GM18526 (cell line): ENCODE measurements around the gene SCCPDH.

Source experiments
- POLR2A ChIP-seq: IDR thresholded peaks from 3 replicates; pipeline ENCODE4 v1.6.1; 2011; ENCODE audit not compliant: insufficient read length; ENCODE audit errors: extremely low read depth

The SCCPDH gene

DNA sequence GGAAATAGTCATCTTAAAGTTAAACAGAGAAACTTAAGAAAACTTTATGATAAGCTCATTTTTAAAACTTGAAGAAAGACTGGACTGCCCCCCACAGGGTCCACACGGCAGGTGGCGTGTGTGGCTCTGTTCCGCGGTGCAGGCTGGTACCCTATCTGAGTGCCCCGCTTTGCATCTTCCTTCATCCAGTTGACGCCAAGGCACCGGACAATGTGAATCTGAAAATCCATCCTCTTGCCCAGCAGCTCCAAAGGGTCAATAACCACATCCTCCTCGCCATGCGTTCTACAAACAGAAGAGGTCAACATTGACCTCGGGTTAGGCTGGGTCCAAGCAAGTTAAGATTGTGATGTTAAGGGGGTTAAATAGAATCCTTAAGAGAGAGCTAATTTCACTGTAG lies 54.5 kb downstream of the SCCPDH start:
- no peak for TF ChIP-seq POLR2A

DNA sequence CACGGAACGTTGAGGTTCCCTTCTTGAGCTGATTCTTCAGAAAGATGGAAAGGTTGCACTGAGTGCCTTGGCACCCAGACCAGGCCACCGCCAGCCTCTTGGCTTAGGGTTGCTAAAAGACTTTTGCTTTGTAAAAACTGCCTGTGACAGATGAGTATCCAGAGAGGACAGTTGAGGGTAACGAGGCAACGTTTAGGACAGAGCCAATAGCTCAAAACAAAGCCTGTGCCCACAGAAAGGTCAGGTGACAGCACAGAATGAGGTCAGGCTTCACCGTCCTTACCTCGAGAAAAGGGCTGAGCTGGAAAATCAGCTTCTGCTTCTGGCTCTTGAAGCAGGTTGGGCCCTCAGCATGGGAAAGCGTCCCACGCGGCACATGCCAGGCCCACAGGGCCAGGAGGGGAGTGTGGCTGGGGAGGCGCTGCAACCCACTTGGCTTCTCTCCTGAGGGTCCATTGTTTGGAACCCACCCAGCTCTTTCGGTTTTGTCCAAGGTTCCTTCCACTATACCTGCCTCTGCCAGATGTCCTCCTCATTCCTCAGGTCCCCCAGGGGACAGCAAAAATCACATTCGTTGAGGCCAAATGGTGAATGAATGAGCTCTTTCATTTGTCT lies 55.5 kb downstream of the SCCPDH start:
- no peak for TF ChIP-seq POLR2A

DNA sequence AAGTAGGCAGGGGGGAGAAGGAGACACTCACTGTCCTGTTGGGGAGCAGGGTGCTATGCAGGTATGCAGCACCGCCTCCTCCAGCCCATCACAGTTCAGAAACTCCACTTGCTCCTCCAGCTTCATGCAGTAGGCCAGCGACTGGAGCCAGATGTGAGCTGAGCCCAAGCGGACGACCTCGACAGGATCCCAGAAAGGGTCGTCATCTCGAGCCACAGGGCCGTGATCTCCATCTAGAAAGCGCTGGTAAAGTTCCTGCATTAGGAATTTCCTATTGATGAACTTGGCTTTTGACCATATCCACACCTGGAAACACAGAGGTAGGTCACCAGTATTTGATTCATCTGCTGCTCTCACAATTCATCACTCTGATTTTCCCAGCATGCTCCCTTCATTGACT lies 56.1 kb downstream of the SCCPDH start:
- TF ChIP-seq POLR2A: no peak

DNA sequence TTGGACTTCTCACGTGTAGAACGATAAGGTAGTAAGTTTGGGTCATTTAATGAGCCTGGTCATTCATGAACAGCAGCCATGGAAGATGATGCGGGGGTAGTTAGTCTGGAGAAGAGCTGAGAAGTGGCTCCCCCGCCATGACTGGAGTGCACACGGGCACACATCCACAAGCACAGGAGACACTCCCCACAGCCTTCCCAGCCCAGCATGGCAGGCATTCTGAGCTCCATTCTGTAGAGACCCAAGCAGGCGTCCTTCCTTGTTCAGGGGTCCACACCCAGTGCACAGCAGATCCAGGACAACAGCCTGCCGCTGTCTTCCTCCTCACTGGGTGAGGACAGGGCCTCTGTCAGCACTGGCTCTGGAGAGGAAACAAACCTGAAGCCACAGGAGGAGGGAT lies 57.0 kb downstream of the SCCPDH start:
- TF ChIP-seq POLR2A: no peak

DNA sequence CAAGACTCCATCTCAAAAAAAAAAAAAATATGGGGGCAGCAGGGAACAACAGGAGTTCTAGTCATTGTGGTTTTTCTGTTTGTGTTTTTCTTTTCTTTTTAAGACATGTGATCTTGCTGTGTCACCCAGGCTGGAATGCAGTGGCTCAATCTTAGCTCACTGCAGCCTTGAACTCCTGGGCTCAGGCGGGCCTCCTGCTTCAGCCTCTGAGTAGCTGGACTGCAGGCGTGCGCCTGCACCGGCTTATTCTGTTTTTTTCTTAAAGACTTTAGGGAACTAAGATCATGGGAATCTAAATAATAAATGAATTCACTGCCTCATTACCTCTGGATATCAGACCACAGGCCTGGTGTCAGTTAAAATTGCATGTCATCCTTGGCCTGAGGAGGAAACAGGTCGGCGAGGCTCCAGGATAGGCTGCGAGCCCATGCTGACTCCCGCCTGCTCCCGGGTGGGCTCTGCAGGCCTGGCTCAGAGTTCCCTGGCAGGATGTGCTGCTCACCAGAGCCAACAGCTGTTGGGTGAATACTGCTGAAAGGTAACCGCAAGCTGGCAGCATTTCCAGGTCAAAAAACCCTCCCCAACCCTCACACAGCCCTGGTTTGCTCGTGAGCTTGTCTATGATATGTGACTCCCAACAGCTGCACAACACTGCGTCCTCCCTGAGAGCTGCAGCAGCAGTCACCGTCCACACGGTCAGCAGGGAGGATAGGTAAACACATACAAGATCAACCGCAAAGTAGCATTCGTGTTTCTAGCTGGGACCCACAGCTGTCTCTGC lies 58.1 kb downstream of the SCCPDH start:
- no peak for TF ChIP-seq POLR2A

- no peak for TF ChIP-seq POLR2A
These were observed 60.6 kb downstream of the SCCPDH start for GRCh38 chr1:246784621-246785493.

GRCh38 chr1:246785494-246786111 lies 61.4 kb downstream of the SCCPDH start:
- no peak for TF ChIP-seq POLR2A

GRCh38 chr1:246786606-246787238 lies 62.5 kb downstream of the SCCPDH start:
- TF ChIP-seq POLR2A: no peak

DNA sequence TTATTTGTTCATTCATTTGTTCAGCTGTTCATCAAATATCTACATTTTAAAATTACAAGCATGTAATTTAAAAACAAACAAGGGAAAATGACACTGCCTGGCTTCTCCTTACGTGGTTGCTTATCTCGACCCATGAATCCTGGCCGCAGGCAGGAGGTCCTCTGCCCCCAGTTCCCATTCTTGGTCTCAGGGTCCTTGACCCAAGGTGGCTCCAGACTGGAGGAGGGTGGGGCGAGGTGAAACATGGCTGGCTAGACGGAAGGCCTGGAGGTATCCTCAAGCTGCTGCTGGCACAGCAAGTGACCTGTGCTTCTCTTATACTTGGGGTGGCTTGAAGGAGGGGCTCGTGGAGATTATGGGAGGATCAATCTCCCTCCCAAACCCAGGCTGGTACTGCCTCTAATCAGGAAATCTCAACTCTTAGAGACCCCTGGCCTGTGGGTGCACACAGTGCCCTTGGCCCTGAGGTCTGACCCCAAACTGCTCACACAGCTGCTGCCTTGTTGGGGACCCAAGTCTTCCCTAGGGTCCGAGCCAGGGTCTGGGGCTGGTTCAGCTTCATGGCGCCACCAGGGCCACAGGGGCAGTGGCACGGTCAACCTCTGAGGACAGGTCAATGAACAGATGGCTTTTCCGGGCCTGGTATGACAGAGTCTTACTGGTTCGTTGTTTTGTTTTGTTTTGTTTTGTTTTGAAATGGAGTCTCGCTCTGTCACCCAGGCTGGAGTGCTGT lies 63.7 kb downstream of the SCCPDH start:
- no peak for TF ChIP-seq POLR2A

GRCh38 chr1:246788895-246789338 lies 64.7 kb downstream of the SCCPDH start:
- TF ChIP-seq POLR2A: no peak

DNA sequence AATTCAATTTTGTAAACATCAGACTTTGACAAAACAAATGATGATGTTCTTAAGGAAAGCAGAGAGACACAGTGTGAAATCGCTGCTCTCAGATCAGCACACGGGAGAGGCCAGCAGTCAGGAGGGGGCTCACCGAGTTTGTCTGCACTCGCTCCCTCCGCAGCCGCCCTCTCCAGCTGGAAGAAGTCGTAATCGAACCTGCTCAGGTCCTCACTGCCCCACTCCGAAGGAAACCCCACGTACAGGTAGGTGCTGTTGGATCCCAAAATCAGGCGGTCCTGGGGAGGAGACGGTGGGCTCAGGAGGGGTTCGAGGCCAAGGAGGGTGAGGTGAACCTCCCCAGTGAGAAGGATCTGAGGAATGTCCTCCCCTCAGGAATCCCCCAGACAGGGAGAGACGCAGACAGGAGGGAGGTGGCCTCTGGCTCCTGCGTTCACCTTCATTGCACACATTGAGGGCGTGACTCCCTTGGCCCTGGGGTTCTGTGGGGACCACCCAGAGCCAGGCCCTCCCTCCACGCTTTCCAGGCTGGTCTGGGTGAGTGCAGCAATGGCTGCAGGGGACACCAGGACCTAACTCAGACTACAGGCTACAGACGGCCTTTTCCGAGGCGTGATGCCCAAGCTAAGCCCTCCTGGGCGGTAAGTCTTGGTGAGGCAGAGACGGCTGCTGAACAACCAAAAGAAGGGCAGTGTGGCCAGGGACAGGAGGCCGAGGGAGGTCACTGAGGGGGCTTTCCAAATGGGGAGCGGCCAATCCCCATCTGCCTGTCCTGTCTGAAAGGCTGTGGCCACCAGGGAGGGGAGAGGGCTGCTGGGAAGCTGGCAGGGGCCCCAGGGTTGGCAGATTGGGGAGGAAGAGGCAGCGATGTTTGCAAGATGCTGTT lies 65.5 kb downstream of the SCCPDH start:
- TF ChIP-seq POLR2A: no peak

DNA sequence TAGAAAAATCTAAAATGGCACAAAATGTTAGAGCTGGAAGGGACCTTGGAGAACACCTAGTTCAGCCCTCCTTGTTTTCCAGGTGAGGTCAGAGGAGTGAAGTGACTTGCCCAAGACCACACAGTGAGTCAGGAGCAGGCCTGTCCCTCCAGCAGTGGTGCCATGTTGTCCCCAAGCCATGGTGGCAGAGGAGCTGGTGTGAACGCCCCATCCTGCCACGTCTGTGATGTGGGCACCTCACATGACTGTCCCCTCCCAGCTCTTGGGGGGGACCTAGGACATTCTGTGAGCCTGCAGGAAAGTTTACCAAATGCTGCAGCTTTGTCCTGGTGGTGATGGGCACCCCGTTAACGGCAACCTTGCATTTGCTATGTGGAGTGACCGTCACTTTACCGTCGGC lies 66.2 kb downstream of the SCCPDH start:
- no peak for TF ChIP-seq POLR2A

GRCh38 chr1:246790833-246791232 lies 66.6 kb downstream of the SCCPDH start:
- no peak for TF ChIP-seq POLR2A
